OCI-LY1 (cell line): ENCODE results near the gene NFAT5.

ENCODE experiments used
- CTCF ChIP-seq: fragments of 200-600 bp; sonication (generic), shearing (Covaris generic); IDR thresholded peaks from 2 replicates; pipeline ENCODE4 v1.5.1; 2017; ENCODE audit warnings: mild to moderate bottlenecking, antibody characterized with exemption, low read length, moderate library complexity, mixed read lengths
- EZH2 ChIP-seq: fragments of 200-600 bp; sonication (generic), shearing (Covaris generic); IDR thresholded peaks from 2 replicates; pipeline ENCODE4 v1.8.0; 2017; ENCODE audit warnings: borderline replicate concordance, mixed run types, mild to moderate bottlenecking, antibody characterized with exemption, low read length, moderate library complexity, mixed read lengths

GRCh38 chr16:69526831-69527655 lies 38.7 kb upstream of the NFAT5 start:
- TF ChIP-seq CTCF (no peak), EZH2 (no peak)
